HG03354 (cell line): ENCODE measurements around the gene MRPS5.

Experiments
- ATAC-seq: cut with Tn5 transposase; IDR thresholded peaks from one replicate; pipeline ENCODE4 v1.9.1; 2021; ENCODE audit warnings: mild to moderate bottlenecking; ENCODE audit not compliant: unreplicated experiment, poor library complexity, severe bottlenecking

The MRPS5 gene

DNA sequence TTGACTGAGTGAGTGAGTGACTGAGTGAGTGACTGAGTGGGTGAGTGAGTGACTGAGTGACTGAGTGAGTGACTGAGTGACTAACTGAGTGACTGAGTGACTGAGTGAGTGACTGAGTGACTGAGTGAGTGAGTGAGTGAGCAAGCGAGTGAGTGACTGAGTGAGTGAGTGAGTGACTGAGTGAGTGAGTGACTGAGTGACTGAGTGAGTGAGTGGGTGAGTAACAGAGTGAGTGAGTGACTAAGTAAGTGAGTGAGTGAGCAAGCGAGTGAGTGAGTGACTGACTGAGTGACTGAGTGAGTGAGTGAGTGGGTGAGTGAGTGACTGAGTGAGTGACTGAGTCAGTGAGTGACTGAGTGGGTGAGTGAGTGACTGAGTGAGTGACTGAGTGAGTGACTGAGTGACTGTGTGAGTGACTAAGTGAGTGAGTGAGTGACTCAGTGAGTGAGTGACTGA, 84.2 kb downstream of the MRPS5 start:
- ATAC-seq = no peak

DNA sequence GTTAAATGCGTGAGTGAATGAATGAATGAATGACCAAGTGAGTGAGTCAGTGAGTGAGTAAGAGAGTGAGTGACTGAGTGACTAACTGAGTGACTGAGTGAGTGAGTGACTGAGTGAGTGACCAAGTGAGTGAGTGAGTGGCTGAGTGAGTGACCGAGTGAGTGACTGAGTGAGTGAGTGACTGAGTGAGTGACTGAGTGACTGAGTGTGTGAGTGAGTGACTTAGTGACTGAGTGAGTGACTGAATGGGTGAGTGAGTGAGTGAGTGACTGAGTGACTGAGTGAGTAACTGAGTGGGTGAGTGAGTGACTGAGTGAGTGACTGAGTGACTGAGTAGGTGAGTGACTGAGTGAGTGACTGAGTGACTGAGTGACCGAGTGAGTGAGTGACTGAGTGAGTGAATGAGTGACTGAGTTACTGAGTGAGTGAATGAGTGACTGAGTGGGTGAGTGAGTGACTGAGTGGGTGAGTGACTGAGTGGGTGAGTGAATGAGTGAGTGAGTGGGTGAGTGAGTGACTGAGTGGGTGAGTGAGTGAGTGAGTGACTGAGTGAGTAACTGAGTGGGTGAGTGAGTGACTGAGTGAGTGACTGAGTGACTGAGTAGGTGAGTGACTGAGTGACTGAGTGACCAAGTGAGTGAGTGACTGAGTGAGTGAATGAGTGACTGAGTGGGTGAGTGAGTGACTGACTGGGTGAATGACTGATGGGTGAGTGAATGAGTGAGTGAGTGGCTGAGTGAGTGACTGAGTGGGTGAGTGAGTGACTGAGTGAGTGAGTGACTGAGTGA, 84.8 kb downstream of the MRPS5 start:
- ATAC-seq = no peak
